Panc1 (cell line): ENCODE data around the gene KIF23. TPM values are rescaled to one million over a fixed set of nuclear protein-coding genes. Genes with fewer than 3 reads are reported as not detected.

Experiments
- ATAC-seq: fragments of 200-7000 bp; cut with Tn5 transposase; 2 replicates; pipeline ENCODE4 v1.9.1; 2020; ENCODE audit warnings: mild to moderate bottlenecking, moderate library complexity
- BruUV-seq: library from RNA; stranded (reverse); fragments of 400-500 nt; replicated peaks from 2 replicates; lab custom pipeline; 2021; lab: Mats Ljungman, UMichigan
- CTCF ChIA-PET: fragments of 300-600 bp; sonication (Branson Sonifier 250); formaldehyde crosslinking; loops from one replicate; lab custom pipeline; 2022; ENCODE audit warnings: antibody characterized with exemption; lab: Charles Lee
- POLR2A ChIA-PET: fragments of 300-600 bp; sonication (Branson Sonifier 250); formaldehyde crosslinking; loops from one replicate; lab custom pipeline; 2022; ENCODE audit warnings: antibody characterized with exemption; lab: Charles Lee
- DNase-seq: peaks from one replicate; pipeline ENCODE4 v3.0.0-alpha.2; 2010; ENCODE audit warnings: low read depth, low spot score
- H3K27ac ChIP-seq: 2 replicates; pipeline ENCODE4 v1.5.1; 2011; ENCODE audit warnings: mild to moderate bottlenecking, low read length, inconsistent platforms
- H3K27me3 ChIP-seq: fragments of 200-500 bp; sonication (Bioruptor generic); 2 replicates; pipeline ENCODE4 v1.6.0; 2014; ENCODE audit warnings: low read length, inconsistent platforms; ENCODE audit not compliant: control insufficient read depth, insufficient read depth
- H3K36me3 ChIP-seq: fragments of 200-500 bp; sonication (Bioruptor generic); 2 replicates; pipeline ENCODE4 v1.5.1; 2014; ENCODE audit warnings: inconsistent platforms, mild to moderate bottlenecking, low read length, moderate library complexity; ENCODE audit not compliant: control insufficient read depth, insufficient read depth
- H3K4me1 ChIP-seq: 2 replicates; pipeline ENCODE4 v1.5.1; 2011; ENCODE audit warnings: inconsistent platforms, mild to moderate bottlenecking, low read length, moderate library complexity; ENCODE audit not compliant: control insufficient read depth, insufficient read depth
- H3K4me3 ChIP-seq, 2 experiments: 2 replicates each; pipeline ENCODE4 v1.5.1; 2011 to 2012; ENCODE audit warnings: low read depth in 2 of 2, low read length in 2 of 2, mild to moderate bottlenecking in 2 of 2, inconsistent platforms in 1 of 2, moderate library complexity in 1 of 2
- H3K9me3 ChIP-seq: fragments of 200-500 bp; sonication (Bioruptor generic); 2 replicates; pipeline ENCODE4 v1.5.1; 2014; ENCODE audit warnings: low read depth, mild to moderate bottlenecking, inconsistent platforms, low read length, moderate library complexity; ENCODE audit not compliant: control insufficient read depth, insufficient read depth
- CTCF ChIP-seq: fragments of 450-650 bp; IDR thresholded peaks from 2 replicates; pipeline ENCODE4 v1.5.1; 2017; ENCODE audit warnings: mild to moderate bottlenecking
- POLR2AphosphoS5 ChIP-seq: IDR thresholded peaks from 2 replicates; pipeline ENCODE4 v1.6.1; 2012; ENCODE audit warnings: mild to moderate bottlenecking, low read depth, low read length, moderate library complexity
- REST ChIP-seq, 2 experiments: IDR thresholded peaks; 2 replicates each; pipeline ENCODE4 v1.6.1; 2011 to 2012; ENCODE audit warnings: low read depth in 2 of 2, control low read depth in 1 of 2, low read length in 1 of 2, mild to moderate bottlenecking in 1 of 2, moderate library complexity in 1 of 2; ENCODE audit not compliant: insufficient read depth in 1 of 2
- SIN3A ChIP-seq: IDR thresholded peaks from 2 replicates; pipeline ENCODE4 v1.6.1; 2012; ENCODE audit warnings: low read depth, mild to moderate bottlenecking, low read length, moderate library complexity, borderline replicate concordance; ENCODE audit not compliant: insufficient read depth
- TCF7L2 ChIP-seq: IDR thresholded peaks from 2 replicates; pipeline ENCODE4 v1.6.1; 2011; ENCODE audit warnings: mild to moderate bottlenecking, low read depth, low read length, inconsistent platforms
- in situ Hi-C: cut with HindIII; loops from 2 replicates; pipeline ENCODE4 v1.10.0; 2016; ENCODE audit warnings: low sequenced_read_pairs, low pct_unique_long_range_greater_than_20kb
- intact Hi-C: fragments of 100-400 bp; cut with micrococcal nuclease; formaldehyde crosslinking; loops from one replicate; pipeline ENCODE4 v1.10.0; 2022; ENCODE audit not compliant: unreplicated experiment
- total RNA-seq: library from RNA; stranded (reverse); gene quantifications from one replicate; pipeline ENCODE4 v1.2.1, GENCODE V29; 2021; ENCODE audit not compliant: unreplicated experiment

The KIF23 gene
- total RNA-seq, 1 experiment from 2014 or later: 82.5 TPM

- ChIA-PET CTCF (no interaction called here), POLR2A (interaction anchor here (0.5 to 0.7 kb wide), 3 partner anchors 119 to 1126 kb away, joined by 4 to 7 read pairs (median 4); no protein-coding TSS in a partner anchor)
- Histone ChIP-seq H3K9me3 (no peaks in the 10 kb centered on the region), H3K27ac (no peak overlapping the region), H3K27me3 (no peaks in the 10 kb centered on the region), H3K4me1 (peaks cover 22% of the 10 kb centered on the region), H3K36me3 (peaks cover 38% of the 10 kb centered on the region), H3K4me3 (no peak overlapping the region)
- in situ Hi-C loops: no loop called here
- no peak for TF ChIP-seq REST (IDR thresholded peaks at IDR 0.05; ENCODE audit: insufficient read depth in 1 of 2, low read depth in 2 of 2, low read length in 1 of 2)
- TF ChIP-seq CTCF: no peak
- TF ChIP-seq SIN3A: no peak
- TF ChIP-seq TCF7L2: no peak
- peak; percentile 68 for TF ChIP-seq POLR2AphosphoS5
- no peak for DNase-seq
- BruUV-seq: no TSS peak
- intact Hi-C loops: no loop called here
- ATAC-seq: 0 out of 2 replicates have a peak, but pooled peaks have one; percentile 2
Measured at GRCh38 chr15:69457304-69458280, 43.4 kb downstream of the KIF23 start.

- DNase-seq (no peak), ATAC-seq (no peak)
- in situ Hi-C loops (no loop called here), intact Hi-C loops (no loop called here)
- H3K4me3 ChIP-seq: no peak overlapping the region
- CTCF ChIA-PET: no interaction called here
- H3K27ac ChIP-seq: no peak overlapping the region
- no peak for TF ChIP-seq TCF7L2
- no peak for TF ChIP-seq SIN3A
- TF ChIP-seq CTCF: no peak
- TF ChIP-seq POLR2AphosphoS5: no peak
- TF ChIP-seq REST (IDR thresholded peaks at IDR 0.05; ENCODE audit: insufficient read depth in 1 of 2, low read depth in 2 of 2, low read length in 1 of 2): no peak
- H3K9me3 ChIP-seq: no peaks in the 10 kb centered on the region
- H3K27me3 ChIP-seq: no peaks in the 10 kb centered on the region
- H3K4me1 ChIP-seq: peaks cover 29% of the 10 kb centered on the region
- POLR2A ChIA-PET: interaction anchor here (0.6 kb wide), 1 partner anchor 285 kb away, joined by 7 read pairs; no protein-coding TSS in a partner anchor
- H3K36me3 ChIP-seq: peaks cover 27% of the 10 kb centered on the region
- no TSS peak for BruUV-seq
Measured at GRCh38 chr15:69459066-69459465, 44.9 kb downstream of the KIF23 start.
